Liver (tissue), 9 donors: ENCODE results near the gene ZMYM1. TPM values are rescaled to one million over a fixed set of nuclear protein-coding genes. Genes with fewer than 3 reads are reported as not detected.

ENCODE experiments used
- DNase-seq: peaks from one replicate; pipeline ENCODE4 v3.0.0-alpha.2; 2017; ENCODE audit warnings: low spot score
- H3K27ac ChIP-seq, 2 donors: one replicate each; pipeline ENCODE4 v1.7.0; 2013; ENCODE audit warnings: inconsistent platforms in 2 of 2, low read length in 2 of 2, control low read depth in 1 of 2, low read depth in 1 of 2, mild to moderate bottlenecking in 1 of 2
- H3K27me3 ChIP-seq, 4 donors: one replicate each; pipeline versions ENCODE4 v1.6.1 to v1.7.0; 2013; ENCODE audit warnings: low read length in 3 of 4, inconsistent platforms in 1 of 4, mild to moderate bottlenecking in 1 of 4, moderate library complexity in 1 of 4; ENCODE audit not compliant: control insufficient read depth in 4 of 4, insufficient read depth in 4 of 4
- H3K36me3 ChIP-seq, 4 donors: one replicate each; pipeline versions ENCODE4 v1.6.1 to v1.7.0; 2013; ENCODE audit warnings: low read length in 3 of 4, mild to moderate bottlenecking in 3 of 4, low read depth in 1 of 4, moderate library complexity in 1 of 4; ENCODE audit not compliant: control insufficient read depth in 4 of 4, insufficient read depth in 3 of 4
- H3K4me1 ChIP-seq, 4 donors: one replicate each; pipeline versions ENCODE4 v1.6.1 to v1.7.0; 2013; ENCODE audit warnings: low read length in 3 of 4, mild to moderate bottlenecking in 3 of 4, moderate library complexity in 1 of 4; ENCODE audit not compliant: control insufficient read depth in 4 of 4, insufficient read depth in 4 of 4
- H3K4me3 ChIP-seq, 3 donors: one replicate each; pipeline versions ENCODE4 v1.6.1 to v1.7.0; 2013; ENCODE audit warnings: low read length in 3 of 3, control low read depth in 1 of 3, low read depth in 1 of 3, mild to moderate bottlenecking in 1 of 3
- H3K9ac ChIP-seq, 2 donors: one replicate each; pipeline ENCODE4 v1.7.0; 2013; ENCODE audit warnings: low read length in 2 of 2, mild to moderate bottlenecking in 2 of 2, moderate library complexity in 2 of 2, control low read depth in 1 of 2, low read depth in 1 of 2
- H3K9me3 ChIP-seq, 4 donors: one replicate each; pipeline versions ENCODE4 v1.6.1 to v1.7.0; 2013; ENCODE audit warnings: low read length in 3 of 4; ENCODE audit not compliant: control insufficient read depth in 4 of 4
- ATF3 ChIP-seq: IDR thresholded peaks from 2 replicates; pipeline ENCODE4 v1.6.1; 2016; ENCODE audit warnings: antibody characterized with exemption
- CTCF ChIP-seq: fragments of 150-350 bp; IDR thresholded peaks from 2 replicates; pipeline ENCODE4 v1.5.1; 2017; ENCODE audit warnings: improper control_type of control experiment, low read depth, low read length; ENCODE audit not compliant: missing input control
- EGR1 ChIP-seq, 2 donors: IDR thresholded peaks; 2 replicates each; pipeline ENCODE4 v1.6.1; 2016 to 2018; ENCODE audit warnings: antibody characterized with exemption in 2 of 2, low read depth in 2 of 2
- FOXA1 ChIP-seq: IDR thresholded peaks from 2 replicates; pipeline ENCODE4 v1.6.1; 2016; ENCODE audit warnings: antibody characterized with exemption
- FOXA2 ChIP-seq: IDR thresholded peaks from 2 replicates; pipeline ENCODE4 v1.6.1; 2016; ENCODE audit warnings: antibody characterized with exemption
- GABPA ChIP-seq, 2 donors: IDR thresholded peaks in 1 of 2; conservative IDR thresholded peaks in 1 of 2; 2 replicates each; pipeline ENCODE4 v1.6.1; 2016; ENCODE audit warnings: antibody characterized with exemption in 2 of 2, mild to moderate bottlenecking in 1 of 2, moderate library complexity in 1 of 2
- HNF4A ChIP-seq, 2 donors: conservative IDR thresholded peaks; 2 replicates each; pipeline ENCODE4 v1.6.1; 2016; ENCODE audit warnings: antibody characterized with exemption in 2 of 2, mild to moderate bottlenecking in 2 of 2
- HNF4G ChIP-seq: IDR thresholded peaks from 2 replicates; pipeline ENCODE4 v1.6.1; 2016; ENCODE audit warnings: antibody characterized with exemption
- JUND ChIP-seq, 2 donors: IDR thresholded peaks; 2 replicates each; pipeline ENCODE4 v1.6.1; 2016; ENCODE audit warnings: antibody characterized with exemption in 2 of 2
- MAX ChIP-seq: IDR thresholded peaks from 2 replicates; pipeline ENCODE4 v1.6.1; 2016; ENCODE audit warnings: antibody characterized with exemption
- NR2F2 ChIP-seq: IDR thresholded peaks from 2 replicates; pipeline ENCODE4 v1.6.1; 2016; ENCODE audit warnings: antibody characterized with exemption
- RAD21 ChIP-seq, 2 donors: IDR thresholded peaks; 2 replicates each; pipeline ENCODE4 v1.6.1; 2016; ENCODE audit warnings: antibody characterized with exemption in 2 of 2, mild to moderate bottlenecking in 2 of 2
- REST ChIP-seq: IDR thresholded peaks from 2 replicates; pipeline ENCODE4 v1.6.1; 2016; ENCODE audit warnings: antibody characterized with exemption, mild to moderate bottlenecking
- RXRA ChIP-seq, 2 donors: IDR thresholded peaks; 2 replicates each; pipeline ENCODE4 v1.6.1; 2017 to 2018; ENCODE audit warnings: antibody characterized with exemption in 2 of 2, mild to moderate bottlenecking in 1 of 2
- SP1 ChIP-seq: IDR thresholded peaks from 2 replicates; pipeline ENCODE4 v1.6.1; 2018; ENCODE audit warnings: antibody characterized with exemption, mild to moderate bottlenecking
- TAF1 ChIP-seq: conservative IDR thresholded peaks from 2 replicates; pipeline ENCODE4 v1.6.1; 2016; ENCODE audit warnings: antibody characterized with exemption, mild to moderate bottlenecking
- YY1 ChIP-seq: IDR thresholded peaks from 2 replicates; pipeline ENCODE4 v1.6.1; 2016; ENCODE audit warnings: antibody characterized with exemption, mild to moderate bottlenecking
- ZBTB33 ChIP-seq: IDR thresholded peaks from 2 replicates; pipeline ENCODE4 v1.6.1; 2016; ENCODE audit warnings: antibody characterized with exemption
- WGBS: extraction: QIAGEN DNeasy Blood & Tissue Kit; methylation state at CpG from one replicate; pipeline ENCODE4 v1.1.7; 2013; 5-methylcytosine and 5-hydroxymethylcytosine counted together
- polyA plus RNA-seq, 2 donors: library from polyadenylated mRNA; stranded (reverse) in 1 of 2; unstranded in 1 of 2; fragments of 200-250 nt in 1 of 2; fragments of >200 nt in 1 of 2; fragmentation: Nextera tagmentation in 1 of 2; extraction: Ambion mirVana in 1 of 2; gene quantifications; one replicate each; pipeline versions ENCODE4 v1.2.1 to v1.2.3, GENCODE V29; 2013 to 2015
- total RNA-seq, 2 donors: library from RNA; depleted of rRNA; stranded (reverse); fragments of >200 nt; gene quantifications; one replicate each; pipeline ENCODE4 v1.2.3, GENCODE V29; 2014
- donor health status: healthy.
- donor health status: healthy.
- donor health status: healthy.
- donor health status: healthy.
- donor health status: healthy.

The ZMYM1 gene
- total RNA-seq (10 to 100 TPM in 1 of 2 donors, 1 to 10 TPM in 1; 7.8 to 10.8 TPM), polyA plus RNA-seq (1 to 10 TPM; 2.0 to 3.6 TPM)

GRCh38 chr1:35079003-35079930, at the start of gene ZMYM1:
Gene ZMYM1 (plus strand): TSS chr1:35079385. CDS start chr1:35093988, 14,603 bp downstream.
- peaks cover 0 to 2% (median 0%) of the 10 kb centered on the region in 4 donors for H3K9me3 ChIP-seq
- TF ChIP-seq YY1, result peak; percentile 44
- TF ChIP-seq NR2F2, result peak; percentile 36
- no peak for TF ChIP-seq HNF4G
- no peak for TF ChIP-seq EGR1 (IDR thresholded peaks at IDR 0.05; ENCODE audit: low read depth in 2 of 2)
- TF ChIP-seq CTCF, result no peak
- TF ChIP-seq FOXA2, result no peak
- TF ChIP-seq SP1, result no peak
- peak in 1 of 2 donors; percentile 22 for TF ChIP-seq JUND (IDR thresholded peaks at IDR 0.05)
- TF ChIP-seq FOXA1, result no peak
- TF ChIP-seq RAD21 (IDR thresholded peaks at IDR 0.05), result peak; percentile 33 to 45
- peak in 1 of 2 donors; percentile 16 for TF ChIP-seq RXRA (IDR thresholded peaks at IDR 0.05)
- peak; percentile 10 for TF ChIP-seq MAX
- no peak for TF ChIP-seq TAF1
- TF ChIP-seq ZBTB33, result no peak
- TF ChIP-seq ATF3, result no peak
- TF ChIP-seq GABPA (IDR thresholded peaks at IDR 0.05 in 1 of 2, conservative IDR thresholded peaks at IDR 0.05 in 1 of 2), result peak in 1 of 2 donors; percentile 19
- TF ChIP-seq HNF4A (conservative IDR thresholded peaks at IDR 0.05), result peak in 1 of 2 donors; percentile 13
- no peak for TF ChIP-seq REST
- no peaks in the 10 kb centered on the region for H3K36me3 ChIP-seq
- peak within 1 kb of the TSS; percentile 60 to 96 (median 78) for H3K4me3 ChIP-seq
- H3K9ac ChIP-seq, result peak within 1 kb of the TSS; percentile 34 to 90
- peaks cover 0 to 10% (median 3%) of the 10 kb centered on the region in 4 donors for H3K4me1 ChIP-seq
- under 1% methylated on average over 52 of the region's 52 CpGs for WGBS
- peak; percentile 86 for DNase-seq
- H3K27ac ChIP-seq, result peak within 1 kb of the TSS; percentile 70 to 78
- H3K27me3 ChIP-seq, result no peaks in the 10 kb centered on the region
